K562 (cell line): Measurements from ENCODE around the gene TAF3. TPM values are rescaled to one million over a fixed set of nuclear protein-coding genes. Genes with fewer than 3 reads are reported as not detected.
A peak's percentile ranks its signal among the peaks of the same experiment; 100 is the strongest.

ENCODE experiments used
- ATAC-seq: fragments of 200-7000 bp; cut with Tn5 transposase; 3 replicates; pipeline ENCODE4 v1.9.1; 2020; ENCODE audit warnings: moderate library complexity
- BruUV-seq: library from RNA; stranded (reverse); fragments of 400-500 nt; replicated peaks from 2 replicates; lab custom pipeline; 2021; lab: Mats Ljungman, UMichigan
- CTCF ChIA-PET: fragments of 300-600 bp; formaldehyde crosslinking; extraction: SDS; loops from one replicate; lab custom pipeline; 2021; ENCODE audit warnings: low intra/inter-chr PET ratio; lab: Yijun Ruan, JAX
- POLR2A ChIA-PET: fragments of 300-600, 350-650 bp; sonication (Branson Sonifier 250); formaldehyde crosslinking; extraction: SDS; loops from one replicate; lab custom pipeline; 2021; ENCODE audit warnings: antibody characterized with exemption, inconsistent platforms; lab: Yijun Ruan, JAX
- DNase-seq, 4 experiments: peaks; one replicate each; pipeline versions ENCODE4 v3.0.0 to v3.0.0-alpha.2; 2011 to 2018; ENCODE audit warnings: low spot score in 3 of 4, mixed read lengths in 3 of 4; ENCODE audit errors: extremely low read depth in 1 of 4
- FAIRE-seq: peaks from 2 replicates; lab custom pipeline; 2011; peaks lifted over from hg19 to GRCh38; lab: Jason Lieb, UNC
- H2AFZ ChIP-seq: 2 replicates; pipeline ENCODE4 v1.6.0; 2011; ENCODE audit warnings: low read depth, low read length, control low read depth, inconsistent platforms
- H3K27ac ChIP-seq: fragments of 200-600 bp; 3 replicates; pipeline ENCODE4 v1.8.0; 2011; ENCODE audit warnings: low read depth, mild to moderate bottlenecking, control low read depth, inconsistent platforms, low read length, moderate library complexity, mixed read lengths; ENCODE audit errors: extremely low read depth
- H3K27me3 ChIP-seq, 2 experiments: fragments of 300-600 bp in 1 of 2; 2 replicates in 1 of 2; 3 replicates in 1 of 2; pipeline versions ENCODE4 v1.6.0 to v1.8.0; 2011; ENCODE audit warnings: inconsistent platforms in 2 of 2, low read length in 2 of 2, mild to moderate bottlenecking in 1 of 2, mixed read lengths in 1 of 2, moderate library complexity in 1 of 2; ENCODE audit not compliant: control insufficient read depth in 2 of 2, insufficient read depth in 2 of 2
- H3K36me3 ChIP-seq: fragments of 300-600 bp; 3 replicates; pipeline ENCODE4 v1.8.0; 2011; ENCODE audit warnings: mild to moderate bottlenecking, low read length, inconsistent platforms; ENCODE audit not compliant: control insufficient read depth, insufficient read depth
- H3K4me1 ChIP-seq, 2 experiments: fragments of 200-600 bp in 1 of 2; replicated peaks in 1 of 2; 2 replicates in 1 of 2; 3 replicates in 1 of 2; pipeline versions ENCODE4 v1.5.1 to v1.8.0; 2011; ENCODE audit warnings: inconsistent platforms in 2 of 2, low read length in 2 of 2, mild to moderate bottlenecking in 1 of 2, mixed read lengths in 1 of 2, moderate library complexity in 1 of 2; ENCODE audit not compliant: control insufficient read depth in 2 of 2, insufficient read depth in 2 of 2
- H3K4me2 ChIP-seq: 2 replicates; pipeline ENCODE4 v1.6.1; 2011; ENCODE audit warnings: low read length, control low read depth, inconsistent platforms, mixed read lengths; ENCODE audit not compliant: insufficient read depth
- H3K4me3 ChIP-seq: fragments of 200-600 bp; sonication (generic), shearing (Covaris generic); 2 replicates; pipeline ENCODE4 v1.5.1; 2016; ENCODE audit warnings: control low read depth, inconsistent platforms
- H3K79me2 ChIP-seq: fragments of 200-600 bp; 3 replicates; pipeline ENCODE4 v1.8.0; 2011; ENCODE audit warnings: low read length, inconsistent platforms; ENCODE audit not compliant: control insufficient read depth, insufficient read depth
- H3K9ac ChIP-seq, 2 experiments: 2 replicates each; pipeline versions ENCODE4 v1.6.0 to v1.6.1; 2011; ENCODE audit warnings: low read depth in 2 of 2, low read length in 2 of 2, control low read depth in 1 of 2, inconsistent platforms in 1 of 2, mild to moderate bottlenecking in 1 of 2, mixed read lengths in 1 of 2; ENCODE audit not compliant: insufficient read depth in 1 of 2
- H3K9me1 ChIP-seq: one replicate; pipeline ENCODE4 v1.6.0; 2011; ENCODE audit warnings: inconsistent platforms, mild to moderate bottlenecking, low read length, moderate library complexity; ENCODE audit not compliant: control insufficient read depth, insufficient read depth
- H3K9me3 ChIP-seq: replicated peaks from 2 replicates; pipeline ENCODE4 v1.5.1; 2011; ENCODE audit warnings: low read depth, low read length, inconsistent platforms; ENCODE audit not compliant: control insufficient read depth, insufficient read depth
- H4K20me1 ChIP-seq: replicated peaks from 2 replicates; pipeline ENCODE4 v1.6.1; 2011; ENCODE audit warnings: low read length, inconsistent platforms, mixed read lengths; ENCODE audit not compliant: control insufficient read depth, insufficient read depth
- EGR1 ChIP-seq: fragments of 450-650 bp; conservative IDR thresholded peaks from 2 replicates; pipeline ENCODE4 v1.6.1; 2017; ENCODE audit warnings: mild to moderate bottlenecking
- SMAD4 ChIP-seq: fragments of 250-450 bp; sonication (Bioruptor Pico); conservative IDR thresholded peaks from 2 replicates; pipeline ENCODE4 v1.8.0; 2021; ENCODE audit warnings: inconsistent platforms, mild to moderate bottlenecking, moderate library complexity
- XRCC5 ChIP-seq: fragments of 200-400 bp; formaldehyde crosslinking; IDR thresholded peaks from 2 replicates; pipeline ENCODE4 v1.6.1; 2017; ENCODE audit warnings: low read depth, mild to moderate bottlenecking, low read length
- ZNF586 ChIP-seq: fragments of 450-650 bp; formaldehyde crosslinking; conservative IDR thresholded peaks from 2 replicates; pipeline ENCODE4 v1.4.0; 2020; ENCODE audit warnings: mild to moderate bottlenecking, moderate library complexity
- ZNF717 ChIP-seq: fragments of 250-450 bp; sonication (Bioruptor Pico); IDR thresholded peaks from 2 replicates; pipeline ENCODE4 v1.5.0; 2021
- ZNF764 ChIP-seq: fragments of 250-450 bp; sonication (Bioruptor Pico); IDR thresholded peaks from 2 replicates; pipeline ENCODE4 v1.4.0; 2020; ENCODE audit warnings: low read depth, mild to moderate bottlenecking, moderate library complexity
- WGBS: fragments of 100-300 bp; shearing (Covaris generic); methylation state at CpG from one replicate; pipeline ENCODE4 v1.1.6; 2016; ENCODE audit warnings: low coverage, mixed read lengths; ENCODE audit not compliant: insufficient coverage; ENCODE audit errors: missing lambda C conversion rate; 5-methylcytosine and 5-hydroxymethylcytosine counted together
- in situ Hi-C: fragments of 300-500 bp; cut with MboI; formaldehyde crosslinking; loops from 4 replicates; pipeline ENCODE4 v1.15.0; 2018; ENCODE audit warnings: inconsistent platforms, mixed read lengths
- intact Hi-C: fragments of 100-400 bp; cut with micrococcal nuclease; formaldehyde crosslinking; loops from 2 replicates; pipeline ENCODE4 v1.14.2; 2022
- polyA plus RNA-seq, 8 experiments: library from polyadenylated mRNA; depleted of rRNA in 4 of 8; stranded (reverse) in 5 of 8; unstranded in 3 of 8; fragments of >200 nt; fragmentation: Nextera tagmentation in 2 of 8; fragmentation: Illumina TruSeq in 1 of 8; extraction: Ambion mirVana in 2 of 8; extraction: Trizol in 1 of 8; gene quantifications; 2 replicates each; pipeline versions ENCODE4 v1.2.1 to v1.2.3, GENCODE V29; 2011 to 2014; ENCODE audit warnings: inconsistent platforms in 1 of 8, missing spikeins in 1 of 8
- total RNA-seq, 7 experiments: library from RNA; depleted of rRNA in 6 of 7; stranded (reverse); fragments of >200 nt in 6 of 7; fragmentation: Illumina TruSeq in 2 of 7; extraction: Trizol in 2 of 7; gene quantifications; 2 replicates each; pipeline versions ENCODE4 v1.2.1 to v1.2.3, GENCODE V29; 2011 to 2021; ENCODE audit warnings: low replicate concordance in 1 of 7
- TF ChIP-seq, protein P1 (sequence below): fragments of 250-450 bp; sonication (Bioruptor Pico); IDR thresholded peaks from 2 replicates; pipeline ENCODE4 v1.5.0; 2021; ENCODE audit warnings: mild to moderate bottlenecking, moderate library complexity
- TF ChIP-seq, protein P2 (sequence below), 2 experiments: IDR thresholded peaks in 1 of 2; conservative IDR thresholded peaks in 1 of 2; 2 replicates each; pipeline ENCODE4 v1.6.1; 2016; ENCODE audit warnings: low read depth in 2 of 2, mild to moderate bottlenecking in 1 of 2, missing compliant biosample characterization in 1 of 2, missing genetic modification characterization in 1 of 2, moderate library complexity in 1 of 2

Gene TAF3
- total and polyA plus RNA-seq, 9 of the 15 experiments (the other 6 are each of a cell fraction or from before 2014, with no cell fraction given) = 1.5 to 9.9 (median 4.1) TPM

DNA sequence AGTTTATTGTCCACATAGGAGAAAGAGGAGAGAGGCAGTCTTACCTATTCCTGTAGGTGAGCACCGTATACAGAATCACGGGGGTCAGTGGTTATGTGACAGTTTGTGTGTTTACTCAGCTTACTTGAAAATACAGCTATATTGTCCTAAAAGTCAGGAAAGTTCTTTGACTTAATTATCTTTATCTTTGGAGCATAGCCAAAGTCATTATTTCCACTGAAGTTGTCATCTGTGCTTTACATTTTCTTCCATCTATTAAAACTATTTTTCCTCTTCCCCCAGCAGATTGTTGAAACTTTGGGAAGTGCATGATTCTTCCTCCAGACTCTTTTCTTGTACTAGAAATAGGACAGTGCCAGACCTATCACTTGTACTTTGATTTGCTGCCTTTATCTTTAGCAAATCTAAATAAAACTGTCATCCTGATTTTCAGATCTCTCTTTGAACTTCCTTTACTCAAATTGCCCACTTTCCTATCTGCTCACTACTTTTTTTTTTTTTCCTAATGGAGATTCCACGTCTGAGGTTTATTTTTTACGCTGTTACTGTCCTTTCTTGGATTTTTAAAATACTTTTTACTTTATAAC is 58.3 kb downstream of the TAF3 start:
- CTCF ChIA-PET = no interaction called here
- no TSS peak for BruUV-seq
- Histone ChIP-seq H3K4me2 (no peak overlapping the region), H3K27ac (no peak overlapping the region), H2AFZ (no peak overlapping the region), H3K9me1 (no peaks in the 10 kb centered on the region), H3K9ac (no peak overlapping the region), H3K27me3 (no peaks in the 10 kb centered on the region), H3K9me3 (no peaks in the 10 kb centered on the region), H3K79me2 (no peaks in the 10 kb centered on the region; the same call in 2 of the 3 replicates), H4K20me1 (no peaks in the 10 kb centered on the region), H3K36me3 (no peaks in the 10 kb centered on the region), H3K4me1 (no peaks in the 10 kb centered on the region), H3K4me3 (no peak overlapping the region)
- no peak for TF ChIP-seq SMAD4 (CRISPR knock-in tag)
- TF ChIP-seq XRCC5 = no peak
- TF ChIP-seq, protein P1, sequence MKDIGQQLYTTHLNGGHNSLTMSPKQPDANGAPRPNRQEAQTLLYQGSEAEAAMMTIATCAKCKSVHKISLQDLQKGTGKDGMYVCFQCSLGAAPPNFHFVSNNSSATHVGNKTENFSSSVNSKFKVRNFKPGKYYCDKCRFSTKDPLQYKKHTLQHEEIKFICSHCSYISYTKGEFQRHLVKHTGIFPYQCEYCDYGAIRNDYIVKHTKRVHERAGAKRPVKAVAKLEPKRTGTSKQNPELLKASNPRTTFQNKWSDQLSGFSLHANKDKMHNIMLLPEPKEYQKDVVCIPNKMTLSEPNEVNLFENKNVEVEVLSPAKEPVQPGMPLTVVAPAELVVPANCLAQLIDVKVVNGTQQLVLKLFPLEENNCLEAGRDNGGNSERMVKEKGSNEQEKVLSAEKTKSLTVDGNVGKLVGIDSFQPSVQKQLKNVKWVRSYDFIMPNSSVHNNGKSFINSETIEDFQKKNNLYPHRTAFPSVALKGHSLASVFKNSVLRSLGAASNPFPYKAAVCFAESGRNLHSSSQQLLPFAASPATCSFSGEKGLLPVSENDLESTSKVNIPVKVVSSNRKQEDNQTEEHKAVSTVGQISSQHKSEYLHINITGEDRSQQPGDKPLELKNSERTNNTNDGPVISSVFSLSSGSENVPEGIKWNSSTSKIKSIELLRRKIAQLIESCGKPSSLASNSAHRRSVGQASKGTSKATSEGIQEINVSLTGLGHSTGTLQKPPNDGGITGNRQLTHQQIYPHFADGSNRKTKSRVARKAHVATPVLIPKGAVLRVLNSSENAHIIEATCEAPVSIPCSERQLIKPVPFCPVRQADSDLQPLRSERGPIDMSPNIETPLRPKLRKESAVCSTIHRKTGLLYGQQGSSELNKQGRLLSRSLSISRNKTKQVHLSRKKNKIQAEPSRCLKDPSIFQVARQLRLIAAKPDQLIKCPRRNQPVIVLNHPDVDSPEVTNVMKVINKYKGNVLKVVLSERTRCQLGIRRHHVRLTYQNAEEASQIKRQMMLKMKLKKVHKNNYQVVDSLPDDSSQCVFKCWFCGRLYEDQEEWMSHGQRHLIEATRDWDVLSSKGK (CRISPR knock-in tag) = no peak
- no peak for TF ChIP-seq EGR1
- TF ChIP-seq, protein P2, sequence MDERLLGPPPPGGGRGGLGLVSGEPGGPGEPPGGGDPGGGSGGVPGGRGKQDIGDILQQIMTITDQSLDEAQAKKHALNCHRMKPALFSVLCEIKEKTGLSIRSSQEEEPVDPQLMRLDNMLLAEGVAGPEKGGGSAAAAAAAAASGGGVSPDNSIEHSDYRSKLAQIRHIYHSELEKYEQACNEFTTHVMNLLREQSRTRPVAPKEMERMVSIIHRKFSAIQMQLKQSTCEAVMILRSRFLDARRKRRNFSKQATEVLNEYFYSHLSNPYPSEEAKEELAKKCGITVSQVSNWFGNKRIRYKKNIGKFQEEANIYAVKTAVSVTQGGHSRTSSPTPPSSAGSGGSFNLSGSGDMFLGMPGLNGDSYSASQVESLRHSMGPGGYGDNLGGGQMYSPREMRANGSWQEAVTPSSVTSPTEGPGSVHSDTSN (CRISPR knock-in tag; IDR thresholded peaks at IDR 0.05; ENCODE audit: low read depth) = no peak
- TF ChIP-seq, protein P2 (tag; conservative IDR thresholded peaks at IDR 0.05; ENCODE audit: low read depth) = peak; percentile 44; the same call in 1 of the 2 replicates
- TF ChIP-seq ZNF764 (CRISPR knock-in tag) = no peak
- no peak for TF ChIP-seq ZNF717
- TF ChIP-seq ZNF586 = no peak
- FAIRE-seq = no peak
- no peak for ATAC-seq
- intact Hi-C loops = loop anchor here (10.0 kb wide), 1 partner anchor 352 kb away; no protein-coding TSS in a partner anchor
- 44% methylated on average over 4 of the region's 4 CpGs for WGBS
- POLR2A ChIA-PET = no interaction called here
- in situ Hi-C loops = no loop called here
- no peak for DNase-seq
